Endodermal cell (in vitro differentiated cells): ENCODE results near the gene PCNX4. TPM values are rescaled to one million over a fixed set of nuclear protein-coding genes. Genes with fewer than 3 reads are reported as not detected.

Experiments
- DNase-seq: peaks from one replicate; pipeline ENCODE4 v3.0.0-alpha.2; 2017
- H3K27ac ChIP-seq: 2 replicates; pipeline ENCODE4 v1.5.1; 2013; ENCODE audit warnings: mild to moderate bottlenecking, low read depth, low read length, moderate library complexity
- H3K27me3 ChIP-seq: 2 replicates; pipeline ENCODE4 v1.6.1; 2013; ENCODE audit warnings: mild to moderate bottlenecking, low read length, moderate library complexity; ENCODE audit not compliant: insufficient read depth, control insufficient read depth, poor library complexity, severe bottlenecking
- H3K36me3 ChIP-seq: 2 replicates; pipeline ENCODE4 v1.7.0; 2013; ENCODE audit warnings: mild to moderate bottlenecking, low read length, moderate library complexity; ENCODE audit not compliant: control insufficient read depth, insufficient read depth
- H3K4me1 ChIP-seq: one replicate; pipeline ENCODE4 v1.7.0; 2013; ENCODE audit warnings: low read length; ENCODE audit not compliant: control insufficient read depth, insufficient read depth
- H3K4me3 ChIP-seq: 2 replicates; pipeline ENCODE4 v1.5.1; 2013; ENCODE audit warnings: mild to moderate bottlenecking, low read length, moderate library complexity
- H3K9ac ChIP-seq: 2 replicates; pipeline ENCODE4 v1.6.1; 2013; ENCODE audit warnings: mild to moderate bottlenecking, low read length, moderate library complexity; ENCODE audit not compliant: poor library complexity, severe bottlenecking; ENCODE audit errors: extremely low read depth
- H3K9me3 ChIP-seq: 2 replicates; pipeline ENCODE4 v1.6.1; 2013; ENCODE audit warnings: mild to moderate bottlenecking, low read length, moderate library complexity; ENCODE audit not compliant: control insufficient read depth
- H3K27ac Mint-ChIP-seq: 2 replicates; pipeline ENCODE4 v1.8.0; 2020; ENCODE audit warnings: mixed read lengths
- H3K27me3 Mint-ChIP-seq: 2 replicates; pipeline ENCODE4 v1.8.0; 2021; ENCODE audit warnings: mild to moderate bottlenecking, mixed read lengths; ENCODE audit not compliant: insufficient read depth
- H3K36me3 Mint-ChIP-seq: 2 replicates; pipeline ENCODE4 v1.8.0; 2020; ENCODE audit warnings: low read depth, mixed read lengths
- H3K4me1 Mint-ChIP-seq: 2 replicates; pipeline ENCODE4 v1.8.0; 2020; ENCODE audit warnings: mixed read lengths
- H3K4me3 Mint-ChIP-seq: 2 replicates; pipeline ENCODE4 v1.8.0; 2020; ENCODE audit warnings: mild to moderate bottlenecking, moderate library complexity, mixed read lengths
- H3K9me3 Mint-ChIP-seq: 2 replicates; pipeline ENCODE4 v1.8.0; 2020; ENCODE audit warnings: mild to moderate bottlenecking, mixed read lengths
- WGBS, 2 experiments: methylation state at CpG; one replicate each; pipeline versions ENCODE4 v1.1.5 to v1.1.7; 2013; ENCODE audit warnings: missing lambda C conversion rate in 2 of 2, mixed read lengths in 1 of 2; ENCODE audit not compliant: insufficient coverage in 1 of 2, insufficient read length in 1 of 2; 5-methylcytosine and 5-hydroxymethylcytosine counted together
- total RNA-seq, 2 donors: library from RNA; stranded (reverse); fragmentation: NEBNext Ultra II Directional in 1 of 2; extraction: Animal tissue kit (Norgen Biotek cat#: 25700) in 1 of 2; gene quantifications; 2 replicates in 1 of 2; 3 replicates in 1 of 2; pipeline ENCODE4 v1.2.1, GENCODE V29; 2021
- TF ChIP-seq, protein P1 (sequence below): fragments of 200-600 bp; sonication (generic); conservative IDR thresholded peaks from 2 replicates; pipeline ENCODE4 v1.5.0; 2021; ENCODE audit warnings: antibody characterized with exemption, mild to moderate bottlenecking

PCNX4 gene
- total RNA-seq, 2 donors from 2014 or later = 61.1 to 74.3 TPM

DNA sequence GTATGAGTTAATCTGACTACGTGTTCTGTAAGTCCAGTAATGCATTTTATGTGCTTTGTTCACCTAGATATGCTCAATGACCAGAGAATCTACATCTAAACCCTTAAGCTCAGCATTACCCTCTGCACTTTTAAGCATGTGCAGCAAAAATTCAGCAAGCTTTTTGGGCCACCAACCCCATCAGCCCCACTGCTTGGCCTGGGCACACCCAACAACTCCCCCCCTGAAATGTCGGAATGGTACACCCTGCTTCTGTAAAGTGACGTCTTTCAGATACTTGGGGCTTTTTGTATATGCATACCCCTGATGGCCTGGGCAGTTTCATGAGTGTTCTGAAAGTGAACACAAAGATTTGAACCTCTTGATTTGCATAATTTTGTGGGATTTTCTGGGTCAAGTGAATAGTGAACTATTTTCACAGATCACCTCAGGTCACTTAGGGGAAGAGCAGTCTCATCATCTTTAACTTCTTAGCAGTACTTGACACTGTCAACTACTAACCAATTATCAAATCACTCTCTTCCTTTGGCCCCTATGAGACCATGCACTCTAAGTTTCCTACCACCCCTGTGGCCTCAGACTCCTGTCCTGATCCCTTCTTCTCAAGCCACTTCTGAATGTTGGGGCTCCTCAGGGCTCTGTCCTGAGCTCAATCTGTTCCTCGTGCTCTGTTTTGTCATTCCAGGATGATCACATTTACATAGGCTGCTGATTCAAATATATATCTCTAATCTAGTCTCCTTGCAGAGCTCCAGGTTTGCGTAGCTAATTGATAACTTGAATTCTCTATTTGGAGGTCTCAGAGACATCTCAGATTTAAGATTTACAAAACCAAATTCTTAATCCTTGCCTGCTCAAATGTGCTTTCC is 121.0 kb downstream of the PCNX4 start:
- Mint-ChIP-seq H3K27me3 (no peaks in the 10 kb centered on the region), H3K9me3 (no peaks in the 10 kb centered on the region), H3K27ac (no peak overlapping the region), H3K4me3 (no peak overlapping the region), H3K4me1 (peaks cover 5% of the 10 kb centered on the region), H3K36me3 (no peaks in the 10 kb centered on the region)
- TF ChIP-seq, protein P1, sequence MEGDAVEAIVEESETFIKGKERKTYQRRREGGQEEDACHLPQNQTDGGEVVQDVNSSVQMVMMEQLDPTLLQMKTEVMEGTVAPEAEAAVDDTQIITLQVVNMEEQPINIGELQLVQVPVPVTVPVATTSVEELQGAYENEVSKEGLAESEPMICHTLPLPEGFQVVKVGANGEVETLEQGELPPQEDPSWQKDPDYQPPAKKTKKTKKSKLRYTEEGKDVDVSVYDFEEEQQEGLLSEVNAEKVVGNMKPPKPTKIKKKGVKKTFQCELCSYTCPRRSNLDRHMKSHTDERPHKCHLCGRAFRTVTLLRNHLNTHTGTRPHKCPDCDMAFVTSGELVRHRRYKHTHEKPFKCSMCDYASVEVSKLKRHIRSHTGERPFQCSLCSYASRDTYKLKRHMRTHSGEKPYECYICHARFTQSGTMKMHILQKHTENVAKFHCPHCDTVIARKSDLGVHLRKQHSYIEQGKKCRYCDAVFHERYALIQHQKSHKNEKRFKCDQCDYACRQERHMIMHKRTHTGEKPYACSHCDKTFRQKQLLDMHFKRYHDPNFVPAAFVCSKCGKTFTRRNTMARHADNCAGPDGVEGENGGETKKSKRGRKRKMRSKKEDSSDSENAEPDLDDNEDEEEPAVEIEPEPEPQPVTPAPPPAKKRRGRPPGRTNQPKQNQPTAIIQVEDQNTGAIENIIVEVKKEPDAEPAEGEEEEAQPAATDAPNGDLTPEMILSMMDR = no peak
- H3K27ac ChIP-seq = no peak overlapping the region
- H3K27me3 ChIP-seq = no peaks in the 10 kb centered on the region
- H3K4me1 ChIP-seq = no peaks in the 10 kb centered on the region
- H3K9me3 ChIP-seq = no peaks in the 10 kb centered on the region
- H3K9ac ChIP-seq = no peak overlapping the region
- DNase-seq = no peak
- H3K4me3 ChIP-seq = no peak overlapping the region
- H3K36me3 ChIP-seq = no peaks in the 10 kb centered on the region
- WGBS, 2 experiments = 91 to 93% methylated on average over 2 to 5 of the region's 5 CpGs

DNA sequence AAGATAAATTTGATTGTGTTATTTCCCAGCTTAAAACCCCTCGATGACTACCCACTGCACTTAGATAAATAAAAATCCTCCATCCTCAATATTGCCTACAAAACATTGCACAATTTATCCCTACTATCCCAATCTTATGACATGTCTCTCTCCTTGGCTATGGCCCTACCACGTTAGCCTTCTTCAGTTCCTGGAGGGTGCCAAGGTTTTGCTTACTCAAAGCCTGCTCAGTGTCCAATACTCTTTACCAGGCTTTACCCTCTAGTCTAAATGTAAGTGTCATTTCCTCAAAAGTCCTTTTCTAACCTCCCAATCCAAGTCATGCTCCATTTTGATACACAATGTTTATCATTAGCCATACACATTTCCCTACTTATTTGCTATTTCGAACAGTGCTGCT is 122.3 kb downstream of the PCNX4 start:
- no peaks in the 10 kb centered on the region for H3K4me1 ChIP-seq
- no peak overlapping the region for H3K4me3 ChIP-seq
- H3K27ac ChIP-seq = no peak overlapping the region
- H3K36me3 ChIP-seq = no peaks in the 10 kb centered on the region
- no peak overlapping the region for H3K9ac ChIP-seq
- H3K36me3 Mint-ChIP-seq = no peaks in the 10 kb centered on the region
- H3K9me3 Mint-ChIP-seq = no peaks in the 10 kb centered on the region
- peaks cover 5% of the 10 kb centered on the region for H3K4me1 Mint-ChIP-seq
- no peaks in the 10 kb centered on the region for H3K27me3 ChIP-seq
- TF ChIP-seq, protein P1 = no peak
- H3K4me3 Mint-ChIP-seq = no peak overlapping the region
- no peaks in the 10 kb centered on the region for H3K9me3 ChIP-seq
- H3K27ac Mint-ChIP-seq = no peak overlapping the region
- 92% methylated on average over 1 to 3 of the region's 3 CpGs for WGBS, 2 experiments
- no peak for DNase-seq
- no peaks in the 10 kb centered on the region for H3K27me3 Mint-ChIP-seq

DNA sequence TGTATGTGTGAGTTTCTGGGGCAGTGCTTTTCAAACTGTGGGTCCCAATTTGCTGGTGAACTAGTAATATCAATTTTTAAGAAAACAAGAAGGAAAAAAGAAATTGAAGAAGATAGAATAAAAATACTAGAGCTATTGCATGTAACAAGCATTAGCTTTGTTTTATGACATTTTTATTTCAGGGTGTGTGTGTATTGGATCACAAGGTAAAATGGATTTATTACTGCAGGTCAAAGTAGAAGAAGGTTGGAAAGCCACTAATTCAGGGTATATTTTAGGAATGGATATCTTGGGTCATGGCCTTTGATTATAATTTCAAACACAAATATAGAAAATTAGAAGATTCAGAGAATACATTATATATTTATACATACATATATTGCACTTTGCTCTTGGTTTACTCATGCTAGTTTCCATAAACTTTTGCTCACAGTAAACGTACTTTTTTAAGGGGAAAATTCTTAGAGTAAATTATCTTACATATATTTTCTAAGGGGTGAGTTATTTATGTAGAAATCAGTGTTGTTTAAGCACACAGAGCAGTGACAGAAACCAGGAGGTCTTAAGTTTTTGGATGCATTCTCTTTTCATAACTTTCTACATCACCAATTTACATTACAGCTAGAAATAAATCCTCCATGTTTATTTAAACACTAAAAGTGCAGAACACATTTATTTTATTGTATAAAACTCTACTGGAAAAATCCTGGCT is 122.8 kb downstream of the PCNX4 start:
- H3K9me3 ChIP-seq = no peaks in the 10 kb centered on the region
- Mint-ChIP-seq H3K9me3 (no peaks in the 10 kb centered on the region), H3K4me3 (no peak overlapping the region), H3K27me3 (peaks cover 2% of the 10 kb centered on the region), H3K36me3 (no peaks in the 10 kb centered on the region), H3K27ac (no peak overlapping the region), H3K4me1 (peaks cover 5% of the 10 kb centered on the region)
- no peaks in the 10 kb centered on the region for H3K4me1 ChIP-seq
- H3K4me3 ChIP-seq = no peak overlapping the region
- no peaks in the 10 kb centered on the region for H3K27me3 ChIP-seq
- no peaks in the 10 kb centered on the region for H3K36me3 ChIP-seq
- no peak overlapping the region for H3K9ac ChIP-seq
- no peak for DNase-seq
- WGBS, 2 experiments = no CpG with 5 or more reads among the region's 1 CpG
- TF ChIP-seq, protein P1 = no peak
- H3K27ac ChIP-seq = no peak overlapping the region
